Measurements from ENCODE around the gene SURF2.

DNA sequence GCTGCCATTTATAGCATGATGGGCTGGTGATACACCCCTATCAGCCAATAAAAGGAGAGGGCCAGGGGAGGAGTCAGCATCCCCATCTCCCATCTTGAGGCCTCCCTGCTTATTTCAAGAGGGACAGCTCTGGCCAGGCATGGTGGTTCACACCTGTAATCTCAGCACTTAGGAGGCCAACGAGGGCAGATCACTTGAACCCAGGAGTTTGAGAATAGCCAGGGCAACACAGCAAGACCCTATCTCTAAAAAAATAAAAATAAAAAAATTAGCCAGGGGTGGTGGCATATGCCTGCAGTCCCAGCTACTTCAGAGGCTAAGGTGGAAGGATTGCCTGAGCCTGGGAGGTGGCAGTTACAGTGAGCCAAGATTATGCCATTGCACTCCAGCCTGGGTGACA lies 51.7 kb downstream of the SURF2 start:
- TF ChIP-seq, protein P1, sequence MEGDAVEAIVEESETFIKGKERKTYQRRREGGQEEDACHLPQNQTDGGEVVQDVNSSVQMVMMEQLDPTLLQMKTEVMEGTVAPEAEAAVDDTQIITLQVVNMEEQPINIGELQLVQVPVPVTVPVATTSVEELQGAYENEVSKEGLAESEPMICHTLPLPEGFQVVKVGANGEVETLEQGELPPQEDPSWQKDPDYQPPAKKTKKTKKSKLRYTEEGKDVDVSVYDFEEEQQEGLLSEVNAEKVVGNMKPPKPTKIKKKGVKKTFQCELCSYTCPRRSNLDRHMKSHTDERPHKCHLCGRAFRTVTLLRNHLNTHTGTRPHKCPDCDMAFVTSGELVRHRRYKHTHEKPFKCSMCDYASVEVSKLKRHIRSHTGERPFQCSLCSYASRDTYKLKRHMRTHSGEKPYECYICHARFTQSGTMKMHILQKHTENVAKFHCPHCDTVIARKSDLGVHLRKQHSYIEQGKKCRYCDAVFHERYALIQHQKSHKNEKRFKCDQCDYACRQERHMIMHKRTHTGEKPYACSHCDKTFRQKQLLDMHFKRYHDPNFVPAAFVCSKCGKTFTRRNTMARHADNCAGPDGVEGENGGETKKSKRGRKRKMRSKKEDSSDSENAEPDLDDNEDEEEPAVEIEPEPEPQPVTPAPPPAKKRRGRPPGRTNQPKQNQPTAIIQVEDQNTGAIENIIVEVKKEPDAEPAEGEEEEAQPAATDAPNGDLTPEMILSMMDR (IDR thresholded peaks at IDR 0.05; ENCODE audit: insufficient read depth, low read depth, low read length): no peak
- TF ChIP-seq EZH2 (IDR thresholded peaks at IDR 0.05; ENCODE audit: insufficient read depth, low read length): no peak
